GM23338 (cell line): ENCODE results near the gene SH3BP4. TPM values are rescaled to one million over a fixed set of nuclear protein-coding genes. Genes with fewer than 3 reads are reported as not detected.

ENCODE experiments used
- ATAC-seq: fragments of 200-7000 bp; cut with Tn5 transposase; 3 replicates; pipeline ENCODE4 v1.9.1; 2020
- DNase-seq: peaks from one replicate; pipeline ENCODE4 v3.0.0-alpha.2; 2015; ENCODE audit warnings: low spot score
- H2AFZ ChIP-seq: fragments of 200-600 bp; sonication (generic); 2 replicates; pipeline ENCODE4 v1.8.0; 2016; ENCODE audit warnings: antibody characterized with exemption, mild to moderate bottlenecking, moderate library complexity
- H3F3A ChIP-seq: fragments of 200-600 bp; sonication (generic); replicated peaks from 2 replicates; pipeline ENCODE4 v1.8.0; 2017; ENCODE audit warnings: antibody characterized with exemption, mixed run types, low read depth
- H3K27ac ChIP-seq: fragments of 200-600 bp; sonication (generic); 2 replicates; pipeline ENCODE4 v1.6.1; 2016; ENCODE audit warnings: low read depth
- H3K27me3 ChIP-seq: fragments of 200-600 bp; sonication (generic); 2 replicates; pipeline ENCODE4 v1.8.0; 2016; ENCODE audit warnings: mild to moderate bottlenecking, mixed run types, moderate library complexity; ENCODE audit not compliant: insufficient read depth
- H3K36me3 ChIP-seq: fragments of 200-600 bp; sonication (generic); 2 replicates; pipeline ENCODE4 v1.8.0; 2016; ENCODE audit warnings: mild to moderate bottlenecking; ENCODE audit not compliant: insufficient read depth
- H3K4me1 ChIP-seq: fragments of 200-600 bp; sonication (generic); 2 replicates; pipeline ENCODE4 v1.8.0; 2016; ENCODE audit warnings: mild to moderate bottlenecking, moderate library complexity; ENCODE audit not compliant: insufficient read depth
- H3K4me2 ChIP-seq: fragments of 200-600 bp; sonication (generic); 2 replicates; pipeline ENCODE4 v1.7.1; 2017; ENCODE audit warnings: mixed run types
- H3K4me3 ChIP-seq: fragments of 200-600 bp; sonication (generic); 2 replicates; pipeline ENCODE4 v1.6.1; 2016; ENCODE audit warnings: mixed run types
- H3K79me2 ChIP-seq: fragments of 200-600 bp; sonication (generic); replicated peaks from 2 replicates; pipeline ENCODE4 v1.8.0; 2017; ENCODE audit warnings: mild to moderate bottlenecking; ENCODE audit not compliant: insufficient read depth
- H3K9me2 ChIP-seq: fragments of 200-600 bp; sonication (generic); 2 replicates; pipeline ENCODE4 v1.8.0; 2017; ENCODE audit not compliant: insufficient read depth
- H4K20me1 ChIP-seq: fragments of 200-600 bp; sonication (generic); replicated peaks from 2 replicates; pipeline ENCODE4 v1.8.0; 2017; ENCODE audit warnings: mild to moderate bottlenecking; ENCODE audit not compliant: insufficient read depth
- H3K27ac Mint-ChIP-seq: 2 replicates; pipeline ENCODE4 v1.8.0; 2020; ENCODE audit warnings: inconsistent platforms, mild to moderate bottlenecking, moderate library complexity, mixed read lengths
- H3K27me3 Mint-ChIP-seq: 3 replicates; pipeline ENCODE4 v1.8.0; 2022; ENCODE audit warnings: low read depth, mild to moderate bottlenecking, moderate library complexity, mixed read lengths, inconsistent platforms; ENCODE audit not compliant: insufficient read depth, poor library complexity
- H3K36me3 Mint-ChIP-seq: 3 replicates; pipeline ENCODE4 v1.8.0; 2021; ENCODE audit warnings: low read depth, mild to moderate bottlenecking, inconsistent platforms, moderate library complexity, mixed read lengths
- H3K4me1 Mint-ChIP-seq: 3 replicates; pipeline ENCODE4 v1.8.0; 2020; ENCODE audit warnings: mild to moderate bottlenecking, inconsistent platforms, mixed read lengths
- H3K4me3 Mint-ChIP-seq: 3 replicates; pipeline ENCODE4 v1.8.0; 2021; ENCODE audit warnings: moderate library complexity, mild to moderate bottlenecking, inconsistent platforms, mixed read lengths
- H3K9me3 Mint-ChIP-seq: 3 replicates; pipeline ENCODE4 v1.8.0; 2020; ENCODE audit warnings: moderate library complexity, mild to moderate bottlenecking, inconsistent platforms, mixed read lengths
- CREB1 ChIP-seq: fragments of 250-450 bp; sonication (Bioruptor Pico); IDR thresholded peaks from 2 replicates; pipeline ENCODE4 v1.5.0; 2020; ENCODE audit warnings: low read depth, mild to moderate bottlenecking, moderate library complexity
- CTCF ChIP-seq, 2 experiments: fragments of 200-600 bp in 1 of 2; sonication (generic) in 1 of 2; conservative IDR thresholded peaks; 2 replicates each; pipeline versions ENCODE4 v1.5.1 to v1.6.1; 2016 to 2017; ENCODE audit warnings: antibody characterized with exemption in 2 of 2, low read depth in 2 of 2, mild to moderate bottlenecking in 2 of 2, moderate library complexity in 1 of 2
- EZH2 ChIP-seq: fragments of 200-600 bp; sonication (generic); IDR thresholded peaks from one replicate; pipeline ENCODE4 v1.8.0; 2017; ENCODE audit warnings: antibody characterized with exemption, mild to moderate bottlenecking, low read depth; ENCODE audit not compliant: unreplicated experiment
- EZH2phosphoT487 ChIP-seq: fragments of 200-600 bp; sonication (generic); IDR thresholded peaks from one replicate; pipeline ENCODE4 v1.8.1; 2018; ENCODE audit warnings: antibody characterized with exemption; ENCODE audit not compliant: unreplicated experiment
- JUNB ChIP-seq: IDR thresholded peaks from one replicate; pipeline ENCODE4 v1.6.1; 2016; ENCODE audit warnings: antibody characterized with exemption; ENCODE audit not compliant: unreplicated experiment
- NANOG ChIP-seq: IDR thresholded peaks from 2 replicates; pipeline ENCODE4 v1.6.1; 2016; ENCODE audit warnings: antibody characterized with exemption, borderline replicate concordance
- POLR2AphosphoS5 ChIP-seq: IDR thresholded peaks from 2 replicates; pipeline ENCODE4 v1.6.1; 2016; ENCODE audit warnings: antibody characterized with exemption, low read depth
- REST ChIP-seq: IDR thresholded peaks from one replicate; pipeline ENCODE4 v1.6.1; 2018; ENCODE audit warnings: antibody characterized with exemption; ENCODE audit not compliant: unreplicated experiment
- STAT1 ChIP-seq: IDR thresholded peaks from one replicate; pipeline ENCODE4 v1.6.1; 2016; ENCODE audit warnings: antibody characterized with exemption; ENCODE audit not compliant: unreplicated experiment
- ZNF114 ChIP-seq: fragments of 250-450 bp; sonication (Bioruptor Pico); IDR thresholded peaks from 2 replicates; pipeline ENCODE4 v1.5.0; 2020; ENCODE audit warnings: mild to moderate bottlenecking, moderate library complexity
- ZNF331 ChIP-seq: fragments of 250-450 bp; sonication (Bioruptor Pico); IDR thresholded peaks from 2 replicates; pipeline ENCODE4 v1.5.0; 2020; ENCODE audit warnings: low read depth, mild to moderate bottlenecking, moderate library complexity
- ZNF462 ChIP-seq: fragments of 250-450 bp; sonication (Bioruptor Pico); IDR thresholded peaks from 2 replicates; pipeline ENCODE4 v1.5.0; 2020; ENCODE audit warnings: mild to moderate bottlenecking, moderate library complexity
- polyA plus RNA-seq: library from polyadenylated mRNA; unstranded; fragments of >200 nt; fragmentation: Nextera tagmentation; extraction: Ambion mirVana; gene quantifications from 2 replicates; pipeline ENCODE4 v1.2.1, GENCODE V29; 2016
- total RNA-seq: library from RNA; depleted of rRNA; stranded (reverse); fragments of >200 nt; shearing (Covaris generic); gene quantifications from 2 replicates; pipeline ENCODE4 v1.2.3, GENCODE V29; 2014
- TF ChIP-seq, protein P1 (sequence below): IDR thresholded peaks from 2 replicates; pipeline ENCODE4 v1.6.1; 2016; ENCODE audit warnings: antibody characterized with exemption

Gene SH3BP4
- total and polyA plus RNA-seq, 2 experiments from 2014 or later = 15.6 to 50.9 TPM

DNA sequence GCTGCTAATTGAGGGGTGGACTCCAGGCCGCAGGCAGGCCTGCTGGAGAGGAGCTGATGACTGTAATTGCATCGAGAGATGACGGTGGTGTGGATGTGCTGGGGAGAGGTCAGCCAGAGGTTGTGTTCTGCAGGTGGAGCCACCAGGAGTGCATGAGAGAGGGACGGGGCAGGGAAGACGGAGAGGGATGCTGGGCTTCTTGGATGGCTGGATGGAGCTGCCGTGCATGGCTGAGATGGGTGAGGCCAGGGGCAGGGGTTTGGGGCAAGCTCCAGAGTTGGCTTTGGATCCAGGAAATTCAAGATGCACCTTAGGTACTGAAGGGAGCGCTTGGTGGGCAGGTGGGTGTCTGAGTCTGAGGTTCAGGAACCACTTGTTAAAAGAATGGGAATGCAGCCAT is 77.2 kb downstream of the SH3BP4 start:
- H3K79me2 ChIP-seq = peaks cover 71% of the 10 kb centered on the region
- no peak overlapping the region for H2AFZ ChIP-seq
- no peaks in the 10 kb centered on the region for H3K9me3 Mint-ChIP-seq
- H3K4me2 ChIP-seq = no peak overlapping the region
- no peaks in the 10 kb centered on the region for H3K36me3 ChIP-seq
- no peak overlapping the region for H3K4me3 ChIP-seq
- TF ChIP-seq ZNF331 (no peak), EZH2phosphoT487 (no peak), JUNB (no peak), REST (no peak), ZNF114 (CRISPR knock-in tag) (no peak), ZNF462 (CRISPR knock-in tag) (no peak), STAT1 (no peak), CREB1 (no peak), POLR2AphosphoS5 (no peak), CTCF (conservative IDR thresholded peaks at IDR 0.05; ENCODE audit: low read depth in 2 of 2) (no peak), NANOG (no peak), EZH2 (no peak)
- TF ChIP-seq, protein P1, sequence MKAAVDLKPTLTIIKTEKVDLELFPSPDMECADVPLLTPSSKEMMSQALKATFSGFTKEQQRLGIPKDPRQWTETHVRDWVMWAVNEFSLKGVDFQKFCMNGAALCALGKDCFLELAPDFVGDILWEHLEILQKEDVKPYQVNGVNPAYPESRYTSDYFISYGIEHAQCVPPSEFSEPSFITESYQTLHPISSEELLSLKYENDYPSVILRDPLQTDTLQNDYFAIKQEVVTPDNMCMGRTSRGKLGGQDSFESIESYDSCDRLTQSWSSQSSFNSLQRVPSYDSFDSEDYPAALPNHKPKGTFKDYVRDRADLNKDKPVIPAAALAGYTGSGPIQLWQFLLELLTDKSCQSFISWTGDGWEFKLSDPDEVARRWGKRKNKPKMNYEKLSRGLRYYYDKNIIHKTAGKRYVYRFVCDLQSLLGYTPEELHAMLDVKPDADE = no peak
- peaks cover 41% of the 10 kb centered on the region for H3K4me1 Mint-ChIP-seq
- no peak for ATAC-seq
- no peak overlapping the region for H3K4me3 Mint-ChIP-seq
- peaks cover 8% of the 10 kb centered on the region for H3K27me3 Mint-ChIP-seq
- DNase-seq = no peak
- H3K4me1 ChIP-seq = no peaks in the 10 kb centered on the region; the same call in 1 of the 2 replicates
- H3K9me2 ChIP-seq = no peaks in the 10 kb centered on the region
- no peaks in the 10 kb centered on the region for H3F3A ChIP-seq
- H3K27ac Mint-ChIP-seq = no peak overlapping the region
- peaks cover 5% of the 10 kb centered on the region; the same call in 1 of the 2 replicates for H4K20me1 ChIP-seq
- no peak overlapping the region for H3K27ac ChIP-seq
- H3K36me3 Mint-ChIP-seq = no peaks in the 10 kb centered on the region; the same call in 2 of the 3 replicates
- no peaks in the 10 kb centered on the region for H3K27me3 ChIP-seq
